MCF 10A (cell line): ENCODE measurements around the gene ALKBH3. TPM values are rescaled to one million over a fixed set of nuclear protein-coding genes. Genes with fewer than 3 reads are reported as not detected.
A peak's percentile ranks its signal among the peaks of the same experiment; 100 is the strongest.

Experiments
- BruUV-seq: library from RNA; stranded (reverse); fragments of 400-500 nt; replicated peaks from 2 replicates; lab custom pipeline; 2021; lab: Mats Ljungman, UMichigan
- CTCF ChIA-PET: fragments of 300-600 bp; sonication (Branson Sonifier 250); formaldehyde crosslinking; extraction: SDS; loops from one replicate; lab custom pipeline; 2021; ENCODE audit warnings: antibody characterized with exemption, inconsistent platforms; lab: Yijun Ruan, JAX
- POLR2A ChIA-PET: fragments of 300-600, 350-650 bp; sonication (Branson Sonifier 250); formaldehyde crosslinking; extraction: SDS; loops from one replicate; lab custom pipeline; 2020; ENCODE audit warnings: antibody characterized with exemption, inconsistent platforms; lab: Yijun Ruan, JAX
- DNase-seq: peaks from one replicate; pipeline ENCODE4 v3.0.0-alpha.2; 2018; ENCODE audit not compliant: unreplicated experiment
- H3K27ac Mint-ChIP-seq: one replicate; pipeline ENCODE4 v1.8.0; 2022; ENCODE audit warnings: mild to moderate bottlenecking, low read depth, mixed read lengths; ENCODE audit not compliant: unreplicated experiment
- H3K27me3 Mint-ChIP-seq: one replicate; pipeline ENCODE4 v1.8.0; 2022; ENCODE audit warnings: mixed read lengths; ENCODE audit not compliant: insufficient read depth, unreplicated experiment
- H3K36me3 Mint-ChIP-seq: one replicate; pipeline ENCODE4 v1.8.0; 2022; ENCODE audit warnings: mild to moderate bottlenecking, moderate library complexity, mixed read lengths; ENCODE audit not compliant: insufficient read depth, unreplicated experiment
- H3K4me1 Mint-ChIP-seq: one replicate; pipeline ENCODE4 v1.8.0; 2022; ENCODE audit warnings: mixed read lengths; ENCODE audit not compliant: insufficient read depth, unreplicated experiment
- H3K4me3 Mint-ChIP-seq: one replicate; pipeline ENCODE4 v1.8.0; 2022; ENCODE audit warnings: mild to moderate bottlenecking, moderate library complexity, mixed read lengths; ENCODE audit not compliant: unreplicated experiment
- H3K9me3 Mint-ChIP-seq: one replicate; pipeline ENCODE4 v1.8.0; 2022; ENCODE audit warnings: mixed read lengths; ENCODE audit not compliant: unreplicated experiment
- CTCF ChIP-seq: fragments of 200-600 bp; IDR thresholded peaks from one replicate; pipeline ENCODE4 v1.8.0; 2022; ENCODE audit warnings: antibody characterized with exemption, mild to moderate bottlenecking; ENCODE audit not compliant: unreplicated experiment
- intact Hi-C: fragments of 100-400 bp; cut with micrococcal nuclease; formaldehyde crosslinking; loops from 2 replicates; pipeline ENCODE4 v1.14.1; 2022
- total RNA-seq: library from RNA; stranded (reverse); gene quantifications from 2 replicates; pipeline ENCODE4 v1.2.3, GENCODE V29; 2022

Gene ALKBH3
- total RNA-seq, 1 experiment from 2014 or later: 76.2 TPM

- TF ChIP-seq CTCF: no peak
- intact Hi-C loops: loop anchor here (1.0 kb wide), 1 partner anchor 23 kb away; no protein-coding TSS in a partner anchor
- peak overlapping the region; percentile 29 for H3K4me3 Mint-ChIP-seq
- peaks cover 18% of the 10 kb centered on the region for H3K36me3 Mint-ChIP-seq
- peak overlapping the region; percentile 95 for H3K27ac Mint-ChIP-seq
- H3K27me3 Mint-ChIP-seq: no peaks in the 10 kb centered on the region
- POLR2A ChIA-PET: interaction anchor here (0.8 to 2.3 kb wide), 13 partner anchors 8 to 544 kb away, joined by 3 to 7 read pairs (median 3); partner anchors contain the start of gene C11orf96
- BruUV-seq: TSS peak; percentile 92
- peak; percentile 100 for DNase-seq
- H3K9me3 Mint-ChIP-seq: no peaks in the 10 kb centered on the region
- H3K4me1 Mint-ChIP-seq: peaks cover 23% of the 10 kb centered on the region
- CTCF ChIA-PET: interaction anchor here (0.5 to 5.4 kb wide), 5 partner anchors 23 to 67 kb away, joined by 3 to 27 read pairs (median 3); no protein-coding TSS in a partner anchor
Observed at GRCh38 chr11:43920598-43921419, 40.2 kb downstream of the ALKBH3 start.

- no TSS peak for BruUV-seq
- no peak for TF ChIP-seq CTCF
- peak overlapping the region; percentile 95 for H3K27ac Mint-ChIP-seq
- intact Hi-C loops: no loop called here
- H3K9me3 Mint-ChIP-seq: no peaks in the 10 kb centered on the region
- ChIA-PET CTCF (interaction anchor here (0.7 to 1.0 kb wide), 2 partner anchors 19 to 23 kb away, joined by 3 to 5 read pairs; no protein-coding TSS in a partner anchor), POLR2A (interaction anchor here (0.7 to 2.3 kb wide), 6 partner anchors 11 to 33 kb away, joined by 3 to 6 read pairs (median 3); no protein-coding TSS in a partner anchor)
- no peak for DNase-seq
- no peaks in the 10 kb centered on the region for H3K27me3 Mint-ChIP-seq
- peaks cover 18% of the 10 kb centered on the region for H3K36me3 Mint-ChIP-seq
- H3K4me1 Mint-ChIP-seq: peaks cover 23% of the 10 kb centered on the region
- H3K4me3 Mint-ChIP-seq: no peak overlapping the region
Observed at GRCh38 chr11:43921561-43922294, 41.1 kb downstream of the ALKBH3 start.

GRCh38 chr11:43922295-43922648, 41.6 kb downstream of the ALKBH3 start:
- no TSS peak for BruUV-seq
- intact Hi-C loops: no loop called here
- H3K4me1 Mint-ChIP-seq: peaks cover 23% of the 10 kb centered on the region
- H3K27me3 Mint-ChIP-seq: no peaks in the 10 kb centered on the region
- peaks cover 18% of the 10 kb centered on the region for H3K36me3 Mint-ChIP-seq
- DNase-seq: no peak
- H3K4me3 Mint-ChIP-seq: no peak overlapping the region
- H3K27ac Mint-ChIP-seq: no peak overlapping the region
- ChIA-PET POLR2A (interaction anchor here (0.7 to 1.4 kb wide), 3 partner anchors 11 to 22 kb away, joined by 3 to 4 read pairs (median 3); no protein-coding TSS in a partner anchor), CTCF (interaction anchor here (1.0 to 2.2 kb wide), 3 partner anchors 18 to 611 kb away, joined by 3 to 6 read pairs (median 5); no protein-coding TSS in a partner anchor)
- TF ChIP-seq CTCF: no peak
- no peaks in the 10 kb centered on the region for H3K9me3 Mint-ChIP-seq
